K562 (cell line): ENCODE measurements around the gene CHD1L. TPM values are rescaled to one million over a fixed set of nuclear protein-coding genes. Genes with fewer than 3 reads are reported as not detected.
A peak's percentile ranks its signal among the peaks of the same experiment; 100 is the strongest.

Source experiments
- ATAC-seq: fragments of 200-7000 bp; cut with Tn5 transposase; 3 replicates; pipeline ENCODE4 v1.9.1; 2020; ENCODE audit warnings: moderate library complexity
- BruUV-seq: library from RNA; stranded (reverse); fragments of 400-500 nt; replicated peaks from 2 replicates; lab custom pipeline; 2021; lab: Mats Ljungman, UMichigan
- CTCF ChIA-PET: fragments of 300-600 bp; formaldehyde crosslinking; extraction: SDS; loops from one replicate; lab custom pipeline; 2021; ENCODE audit warnings: low intra/inter-chr PET ratio; lab: Yijun Ruan, JAX
- POLR2A ChIA-PET: fragments of 300-600, 350-650 bp; sonication (Branson Sonifier 250); formaldehyde crosslinking; extraction: SDS; loops from one replicate; lab custom pipeline; 2021; ENCODE audit warnings: antibody characterized with exemption, inconsistent platforms; lab: Yijun Ruan, JAX
- DNase-seq, 4 experiments: peaks; one replicate each; pipeline versions ENCODE4 v3.0.0 to v3.0.0-alpha.2; 2011 to 2018; ENCODE audit warnings: low spot score in 3 of 4, mixed read lengths in 3 of 4; ENCODE audit errors: extremely low read depth in 1 of 4
- FAIRE-seq: peaks from 2 replicates; lab custom pipeline; 2011; peaks lifted over from hg19 to GRCh38; lab: Jason Lieb, UNC
- H2AFZ ChIP-seq: 2 replicates; pipeline ENCODE4 v1.6.0; 2011; ENCODE audit warnings: low read depth, low read length, control low read depth, inconsistent platforms
- H3K27ac ChIP-seq: fragments of 200-600 bp; 3 replicates; pipeline ENCODE4 v1.8.0; 2011; ENCODE audit warnings: low read depth, mild to moderate bottlenecking, control low read depth, inconsistent platforms, low read length, moderate library complexity, mixed read lengths; ENCODE audit errors: extremely low read depth
- H3K27me3 ChIP-seq, 2 experiments: fragments of 300-600 bp in 1 of 2; 2 replicates in 1 of 2; 3 replicates in 1 of 2; pipeline versions ENCODE4 v1.6.0 to v1.8.0; 2011; ENCODE audit warnings: inconsistent platforms in 2 of 2, low read length in 2 of 2, mild to moderate bottlenecking in 1 of 2, mixed read lengths in 1 of 2, moderate library complexity in 1 of 2; ENCODE audit not compliant: control insufficient read depth in 2 of 2, insufficient read depth in 2 of 2
- H3K36me3 ChIP-seq: fragments of 300-600 bp; 3 replicates; pipeline ENCODE4 v1.8.0; 2011; ENCODE audit warnings: mild to moderate bottlenecking, low read length, inconsistent platforms; ENCODE audit not compliant: control insufficient read depth, insufficient read depth
- H3K4me1 ChIP-seq, 2 experiments: fragments of 200-600 bp in 1 of 2; replicated peaks in 1 of 2; 2 replicates in 1 of 2; 3 replicates in 1 of 2; pipeline versions ENCODE4 v1.5.1 to v1.8.0; 2011; ENCODE audit warnings: inconsistent platforms in 2 of 2, low read length in 2 of 2, mild to moderate bottlenecking in 1 of 2, mixed read lengths in 1 of 2, moderate library complexity in 1 of 2; ENCODE audit not compliant: control insufficient read depth in 2 of 2, insufficient read depth in 2 of 2
- H3K4me2 ChIP-seq: 2 replicates; pipeline ENCODE4 v1.6.1; 2011; ENCODE audit warnings: low read length, control low read depth, inconsistent platforms, mixed read lengths; ENCODE audit not compliant: insufficient read depth
- H3K4me3 ChIP-seq: fragments of 200-600 bp; sonication (generic), shearing (Covaris generic); 2 replicates; pipeline ENCODE4 v1.5.1; 2016; ENCODE audit warnings: control low read depth, inconsistent platforms
- H3K79me2 ChIP-seq: fragments of 200-600 bp; 3 replicates; pipeline ENCODE4 v1.8.0; 2011; ENCODE audit warnings: low read length, inconsistent platforms; ENCODE audit not compliant: control insufficient read depth, insufficient read depth
- H3K9ac ChIP-seq, 2 experiments: 2 replicates each; pipeline versions ENCODE4 v1.6.0 to v1.6.1; 2011; ENCODE audit warnings: low read depth in 2 of 2, low read length in 2 of 2, control low read depth in 1 of 2, inconsistent platforms in 1 of 2, mild to moderate bottlenecking in 1 of 2, mixed read lengths in 1 of 2; ENCODE audit not compliant: insufficient read depth in 1 of 2
- H3K9me1 ChIP-seq: one replicate; pipeline ENCODE4 v1.6.0; 2011; ENCODE audit warnings: inconsistent platforms, mild to moderate bottlenecking, low read length, moderate library complexity; ENCODE audit not compliant: control insufficient read depth, insufficient read depth
- H3K9me3 ChIP-seq: replicated peaks from 2 replicates; pipeline ENCODE4 v1.5.1; 2011; ENCODE audit warnings: low read depth, low read length, inconsistent platforms; ENCODE audit not compliant: control insufficient read depth, insufficient read depth
- H4K20me1 ChIP-seq: replicated peaks from 2 replicates; pipeline ENCODE4 v1.6.1; 2011; ENCODE audit warnings: low read length, inconsistent platforms, mixed read lengths; ENCODE audit not compliant: control insufficient read depth, insufficient read depth
- MLLT1 ChIP-seq, 2 experiments: fragments of 450-650 bp; IDR thresholded peaks; 2 replicates each; pipeline ENCODE4 v1.6.1; 2016
- ZNF778 ChIP-seq: fragments of 450-650 bp; formaldehyde crosslinking; IDR thresholded peaks from 2 replicates; pipeline ENCODE4 v1.4.0; 2020; ENCODE audit warnings: mild to moderate bottlenecking, moderate library complexity
- WGBS: fragments of 100-300 bp; shearing (Covaris generic); methylation state at CpG from one replicate; pipeline ENCODE4 v1.1.6; 2016; ENCODE audit warnings: low coverage, mixed read lengths; ENCODE audit not compliant: insufficient coverage; ENCODE audit errors: missing lambda C conversion rate; 5-methylcytosine and 5-hydroxymethylcytosine counted together
- in situ Hi-C: fragments of 300-500 bp; cut with MboI; formaldehyde crosslinking; loops from 4 replicates; pipeline ENCODE4 v1.15.0; 2018; ENCODE audit warnings: inconsistent platforms, mixed read lengths
- intact Hi-C: fragments of 100-400 bp; cut with micrococcal nuclease; formaldehyde crosslinking; loops from 2 replicates; pipeline ENCODE4 v1.14.2; 2022
- polyA plus RNA-seq, 8 experiments: library from polyadenylated mRNA; depleted of rRNA in 4 of 8; stranded (reverse) in 5 of 8; unstranded in 3 of 8; fragments of >200 nt; fragmentation: Nextera tagmentation in 2 of 8; fragmentation: Illumina TruSeq in 1 of 8; extraction: Ambion mirVana in 2 of 8; extraction: Trizol in 1 of 8; gene quantifications; 2 replicates each; pipeline versions ENCODE4 v1.2.1 to v1.2.3, GENCODE V29; 2011 to 2014; ENCODE audit warnings: inconsistent platforms in 1 of 8, missing spikeins in 1 of 8
- total RNA-seq, 7 experiments: library from RNA; depleted of rRNA in 6 of 7; stranded (reverse); fragments of >200 nt in 6 of 7; fragmentation: Illumina TruSeq in 2 of 7; extraction: Trizol in 2 of 7; gene quantifications; 2 replicates each; pipeline versions ENCODE4 v1.2.1 to v1.2.3, GENCODE V29; 2011 to 2021; ENCODE audit warnings: low replicate concordance in 1 of 7
- TF ChIP-seq, protein P1 (sequence below), 2 experiments: fragments of 450-650 bp in 1 of 2; sonication (generic) in 1 of 2; formaldehyde crosslinking in 1 of 2; IDR thresholded peaks; 2 replicates each; pipeline versions ENCODE4 v1.7.1 to v1.9.0; 2016 to 2022; ENCODE audit warnings: inconsistent platforms in 1 of 2, mild to moderate bottlenecking in 1 of 2, missing genetic modification reagents in 1 of 2
- TF ChIP-seq, protein P2 (sequence below): sonication (generic); formaldehyde crosslinking; IDR thresholded peaks from 2 replicates; pipeline ENCODE4 v1.8.0; 2022; ENCODE audit warnings: mild to moderate bottlenecking, missing genetic modification reagents
- TF ChIP-seq, protein P3 (sequence below): fragments of 450-650 bp; IDR thresholded peaks from 2 replicates; pipeline ENCODE4 v1.6.1; 2016; ENCODE audit warnings: borderline replicate concordance

Gene CHD1L
- total and polyA plus RNA-seq, 9 of the 15 experiments (the other 6 are each of a cell fraction or from before 2014, with no cell fraction given), result 25.0 to 93.3 (median 59.1) TPM

GRCh38 chr1:147243841-147244240, 1.4 kb downstream of the CHD1L start:
- H3K4me3 ChIP-seq, result peak overlapping the region; percentile 87
- POLR2A ChIA-PET, result interaction anchor here (0.8 to 4.2 kb wide), 7 partner anchors 9 to 160 kb away, joined by 3 to 26 read pairs (median 5); partner anchors contain the start of gene FMO5
- in situ Hi-C loops (no loop called here), intact Hi-C loops (loop anchor here (1.0 to 5.0 kb wide), 3 partner anchors 71 to 161 kb away; partner anchors contain the start of gene PRKAB2)
- H3K27me3 ChIP-seq, result no peaks in the 10 kb centered on the region
- ATAC-seq (no peak), FAIRE-seq (peak; percentile 23), DNase-seq (peak in 1 of 4 experiments; percentile 20)
- peak overlapping the region; percentile 94; the same call in 1 of the 2 replicates for H2AFZ ChIP-seq
- no peaks in the 10 kb centered on the region for H3K9me1 ChIP-seq
- CTCF ChIA-PET, result interaction anchor here (3.3 kb wide), 1 partner anchor 71 kb away, joined by 21 read pairs; the partner anchor contains the start of gene PRKAB2
- 3% methylated on average over 4 of the region's 4 CpGs for WGBS
- peaks cover 14% of the 10 kb centered on the region; the same call in 1 of the 3 replicates for H3K36me3 ChIP-seq
- H3K27ac ChIP-seq, result peak overlapping the region; percentile 93
- no peaks in the 10 kb centered on the region for H3K9me3 ChIP-seq
- H3K4me1 ChIP-seq, result peaks cover 11 to 32% of the 10 kb centered on the region in 2 experiments
- H3K9ac ChIP-seq, result peak overlapping the region in 1 of 2 experiments; percentile 93; a peak in 3 of 4 replicates
- no peaks in the 10 kb centered on the region; the same call in 1 of the 2 replicates for H4K20me1 ChIP-seq
- peaks cover 63% of the 10 kb centered on the region for H3K79me2 ChIP-seq
- TSS peak; percentile 49 for BruUV-seq
- H3K4me2 ChIP-seq, result peak overlapping the region; percentile 90
- TF ChIP-seq, protein P1, sequence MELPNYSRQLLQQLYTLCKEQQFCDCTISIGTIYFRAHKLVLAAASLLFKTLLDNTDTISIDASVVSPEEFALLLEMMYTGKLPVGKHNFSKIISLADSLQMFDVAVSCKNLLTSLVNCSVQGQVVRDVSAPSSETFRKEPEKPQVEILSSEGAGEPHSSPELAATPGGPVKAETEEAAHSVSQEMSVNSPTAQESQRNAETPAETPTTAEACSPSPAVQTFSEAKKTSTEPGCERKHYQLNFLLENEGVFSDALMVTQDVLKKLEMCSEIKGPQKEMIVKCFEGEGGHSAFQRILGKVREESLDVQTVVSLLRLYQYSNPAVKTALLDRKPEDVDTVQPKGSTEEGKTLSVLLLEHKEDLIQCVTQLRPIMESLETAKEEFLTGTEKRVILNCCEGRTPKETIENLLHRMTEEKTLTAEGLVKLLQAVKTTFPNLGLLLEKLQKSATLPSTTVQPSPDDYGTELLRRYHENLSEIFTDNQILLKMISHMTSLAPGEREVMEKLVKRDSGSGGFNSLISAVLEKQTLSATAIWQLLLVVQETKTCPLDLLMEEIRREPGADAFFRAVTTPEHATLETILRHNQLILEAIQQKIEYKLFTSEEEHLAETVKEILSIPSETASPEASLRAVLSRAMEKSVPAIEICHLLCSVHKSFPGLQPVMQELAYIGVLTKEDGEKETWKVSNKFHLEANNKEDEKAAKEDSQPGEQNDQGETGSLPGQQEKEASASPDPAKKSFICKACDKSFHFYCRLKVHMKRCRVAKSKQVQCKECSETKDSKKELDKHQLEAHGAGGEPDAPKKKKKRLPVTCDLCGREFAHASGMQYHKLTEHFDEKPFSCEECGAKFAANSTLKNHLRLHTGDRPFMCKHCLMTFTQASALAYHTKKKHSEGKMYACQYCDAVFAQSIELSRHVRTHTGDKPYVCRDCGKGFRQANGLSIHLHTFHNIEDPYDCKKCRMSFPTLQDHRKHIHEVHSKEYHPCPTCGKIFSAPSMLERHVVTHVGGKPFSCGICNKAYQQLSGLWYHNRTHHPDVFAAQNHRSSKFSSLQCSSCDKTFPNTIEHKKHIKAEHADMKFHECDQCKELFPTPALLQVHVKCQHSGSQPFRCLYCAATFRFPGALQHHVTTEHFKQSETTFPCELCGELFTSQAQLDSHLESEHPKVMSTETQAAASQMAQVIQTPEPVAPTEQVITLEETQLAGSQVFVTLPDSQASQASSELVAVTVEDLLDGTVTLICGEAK (IDR thresholded peaks at IDR 0.05), result 0 out of 2 replicates have a peak, but pooled peaks have one; percentile 22
- TF ChIP-seq, protein P1 (CRISPR knock-in tag; IDR thresholded peaks at IDR 0.05), result no peak
- TF ChIP-seq ZNF778 (CRISPR knock-in tag) (no peak), MLLT1 (IDR thresholded peaks at IDR 0.05) (0 out of 4 replicates have a peak, but pooled peaks of 1 of the 2 experiments have one; percentile 18)
- TF ChIP-seq, protein P2, sequence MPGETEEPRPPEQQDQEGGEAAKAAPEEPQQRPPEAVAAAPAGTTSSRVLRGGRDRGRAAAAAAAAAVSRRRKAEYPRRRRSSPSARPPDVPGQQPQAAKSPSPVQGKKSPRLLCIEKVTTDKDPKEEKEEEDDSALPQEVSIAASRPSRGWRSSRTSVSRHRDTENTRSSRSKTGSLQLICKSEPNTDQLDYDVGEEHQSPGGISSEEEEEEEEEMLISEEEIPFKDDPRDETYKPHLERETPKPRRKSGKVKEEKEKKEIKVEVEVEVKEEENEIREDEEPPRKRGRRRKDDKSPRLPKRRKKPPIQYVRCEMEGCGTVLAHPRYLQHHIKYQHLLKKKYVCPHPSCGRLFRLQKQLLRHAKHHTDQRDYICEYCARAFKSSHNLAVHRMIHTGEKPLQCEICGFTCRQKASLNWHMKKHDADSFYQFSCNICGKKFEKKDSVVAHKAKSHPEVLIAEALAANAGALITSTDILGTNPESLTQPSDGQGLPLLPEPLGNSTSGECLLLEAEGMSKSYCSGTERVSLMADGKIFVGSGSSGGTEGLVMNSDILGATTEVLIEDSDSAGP, result no peak
- TF ChIP-seq, protein P3, sequence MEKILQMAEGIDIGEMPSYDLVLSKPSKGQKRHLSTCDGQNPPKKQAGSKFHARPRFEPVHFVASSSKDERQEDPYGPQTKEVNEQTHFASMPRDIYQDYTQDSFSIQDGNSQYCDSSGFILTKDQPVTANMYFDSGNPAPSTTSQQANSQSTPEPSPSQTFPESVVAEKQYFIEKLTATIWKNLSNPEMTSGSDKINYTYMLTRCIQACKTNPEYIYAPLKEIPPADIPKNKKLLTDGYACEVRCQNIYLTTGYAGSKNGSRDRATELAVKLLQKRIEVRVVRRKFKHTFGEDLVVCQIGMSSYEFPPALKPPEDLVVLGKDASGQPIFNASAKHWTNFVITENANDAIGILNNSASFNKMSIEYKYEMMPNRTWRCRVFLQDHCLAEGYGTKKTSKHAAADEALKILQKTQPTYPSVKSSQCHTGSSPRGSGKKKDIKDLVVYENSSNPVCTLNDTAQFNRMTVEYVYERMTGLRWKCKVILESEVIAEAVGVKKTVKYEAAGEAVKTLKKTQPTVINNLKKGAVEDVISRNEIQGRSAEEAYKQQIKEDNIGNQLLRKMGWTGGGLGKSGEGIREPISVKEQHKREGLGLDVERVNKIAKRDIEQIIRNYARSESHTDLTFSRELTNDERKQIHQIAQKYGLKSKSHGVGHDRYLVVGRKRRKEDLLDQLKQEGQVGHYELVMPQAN, result peak; percentile 30; the same call in 1 of the 2 replicates
